Astrocyte (in vitro differentiated cells and primary cell): ENCODE data around the gene RAB3D.

ENCODE experiments used
- CTCF ChIP-seq: IDR thresholded peaks from 2 replicates; pipeline ENCODE4 v1.5.1; 2011; ENCODE audit warnings: low read depth, mild to moderate bottlenecking, inconsistent platforms, low read length, moderate library complexity; ENCODE audit not compliant: insufficient read depth
- EZH2 ChIP-seq: IDR thresholded peaks from 2 replicates; pipeline ENCODE4 v1.6.1; 2012; ENCODE audit warnings: mild to moderate bottlenecking, low read length, inconsistent platforms; ENCODE audit not compliant: insufficient read depth

DNA sequence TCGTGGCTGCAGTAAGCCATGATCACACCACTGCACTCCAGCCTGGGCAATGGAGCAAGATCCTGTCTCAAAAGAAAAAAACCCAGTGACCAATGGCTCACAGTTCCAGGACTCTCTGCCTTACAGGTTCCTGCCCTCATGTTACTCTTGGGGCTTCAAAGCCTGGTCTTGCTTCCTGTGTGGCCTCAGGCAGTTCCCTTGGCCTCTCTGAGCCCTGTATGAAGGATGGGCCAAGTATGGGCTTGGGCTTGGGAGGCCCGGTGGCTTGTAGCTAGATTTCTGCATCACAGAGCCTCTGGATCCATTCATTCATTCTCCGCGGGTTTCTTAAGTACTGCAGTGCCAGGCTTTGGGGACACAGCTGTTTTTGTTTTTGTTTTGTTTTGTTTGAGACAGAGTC is 44.3 kb downstream of the RAB3D start:
- TF ChIP-seq CTCF, result no peak
- TF ChIP-seq EZH2, result no peak
